DMS53 treated with DMSO at 0.1 percent for 48 hours (cell line): ENCODE results near the gene KREMEN2.
"Not testable (repeated sequence)": the region's sequence is repeated elsewhere in the genome, so short reads cannot be mapped to it uniquely, and the experiment has no call there.

Source experiments
- DNase-seq: peaks from one replicate; lab custom pipeline; 2025; ENCODE audit not compliant: unreplicated experiment; lab: John Stamatoyannopoulos, UW

Gene KREMEN2

GRCh38 chr16:2938206-2938605 lies 25.9 kb upstream of the KREMEN2 start:
- no peak for DNase-seq

DNA sequence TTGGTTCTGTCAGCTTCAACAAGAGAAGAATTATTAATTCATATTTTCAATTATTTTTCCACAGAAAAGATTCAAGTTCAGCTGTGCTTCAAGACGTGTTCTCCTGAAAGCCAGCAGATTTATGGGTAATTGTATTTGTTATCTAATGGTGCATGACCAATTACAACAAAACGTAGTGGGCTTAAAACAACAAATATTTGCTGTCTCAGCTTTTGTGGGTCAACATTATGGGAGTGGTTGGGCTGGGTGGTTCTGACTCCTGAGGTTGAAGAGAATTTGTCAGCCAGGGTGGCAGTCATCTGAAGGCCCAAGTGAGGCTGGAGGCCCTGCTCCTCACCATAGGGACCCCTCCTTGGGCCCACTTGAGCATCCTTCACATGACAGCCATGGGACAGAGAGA lies 24.1 kb upstream of the KREMEN2 start:
- DNase-seq, result no peak

- DNase-seq, result no peak
Measured at GRCh38 chr16:2942045-2942444, 22.0 kb upstream of the KREMEN2 start.

- not testable (repeated sequence) for DNase-seq
Measured at GRCh38 chr16:2943716-2944115, 20.4 kb upstream of the KREMEN2 start.

DNA sequence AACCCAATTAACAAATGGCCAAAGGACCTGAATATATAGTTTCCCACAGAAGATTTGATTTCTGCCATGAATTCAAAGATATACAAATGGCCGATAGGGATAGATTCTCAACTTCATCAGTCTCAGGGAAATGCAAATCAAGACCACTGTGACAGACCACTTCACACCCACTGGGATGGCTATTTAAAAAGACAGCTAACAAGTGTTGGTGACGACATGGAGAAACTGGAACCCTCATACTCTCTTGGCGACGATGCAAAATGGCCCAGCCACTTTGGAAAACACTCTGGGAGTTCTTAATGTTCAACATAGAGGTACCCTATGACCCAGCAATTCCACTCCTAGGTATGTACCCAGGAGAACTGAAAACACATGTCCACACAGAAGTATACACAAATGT lies 17.4 kb upstream of the KREMEN2 start:
- DNase-seq, result no peak

- DNase-seq, result no peak
Measured at GRCh38 chr16:2948807-2949704, 15.0 kb upstream of the KREMEN2 start.

DNA sequence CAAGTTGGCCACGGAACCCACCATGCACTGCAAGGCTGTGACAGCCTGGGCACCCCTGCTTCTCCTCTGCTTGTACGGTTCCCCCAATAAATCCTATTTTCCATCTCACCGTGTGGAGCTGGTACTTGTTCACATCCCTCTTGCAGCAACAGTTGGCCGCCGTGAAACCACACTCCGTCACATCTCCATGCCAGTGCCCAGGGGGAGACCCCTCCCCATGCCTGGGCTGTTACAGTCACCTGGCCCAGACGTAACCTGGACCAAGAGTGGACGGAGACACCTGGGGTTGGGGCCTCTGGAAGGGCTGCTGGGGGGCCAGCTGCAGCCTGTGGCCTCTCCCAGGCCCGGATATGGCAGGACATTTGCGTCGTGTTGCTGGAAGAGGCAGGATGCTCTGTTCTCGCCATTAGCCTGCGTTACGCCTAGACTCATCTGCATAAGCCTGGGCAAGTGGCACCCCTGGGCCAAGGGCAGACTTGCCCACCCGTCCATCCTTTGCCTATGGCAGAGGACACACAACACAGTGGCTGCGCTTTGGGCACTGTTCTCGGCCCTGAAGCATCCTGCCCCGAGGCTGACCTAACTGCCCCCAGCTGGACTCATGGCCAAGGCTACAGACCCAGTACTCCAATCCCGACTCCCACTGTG lies 14.2 kb upstream of the KREMEN2 start:
- no peak for DNase-seq

- DNase-seq, result no peak
Measured at GRCh38 chr16:2950353-2950724, 13.7 kb upstream of the KREMEN2 start.

GRCh38 chr16:2950773-2951172 lies 13.3 kb upstream of the KREMEN2 start:
- DNase-seq, result no peak

GRCh38 chr16:2952679-2953078 lies 11.4 kb upstream of the KREMEN2 start:
- no peak for DNase-seq

GRCh38 chr16:2953706-2954627 lies 10.1 kb upstream of the KREMEN2 start:
- DNase-seq, result peak; percentile 43

- DNase-seq, result peak; percentile 42
Measured at GRCh38 chr16:2954656-2955381, 9.3 kb upstream of the KREMEN2 start.

- DNase-seq, result no peak
Measured at GRCh38 chr16:2955438-2955778, 8.7 kb upstream of the KREMEN2 start.

DNA sequence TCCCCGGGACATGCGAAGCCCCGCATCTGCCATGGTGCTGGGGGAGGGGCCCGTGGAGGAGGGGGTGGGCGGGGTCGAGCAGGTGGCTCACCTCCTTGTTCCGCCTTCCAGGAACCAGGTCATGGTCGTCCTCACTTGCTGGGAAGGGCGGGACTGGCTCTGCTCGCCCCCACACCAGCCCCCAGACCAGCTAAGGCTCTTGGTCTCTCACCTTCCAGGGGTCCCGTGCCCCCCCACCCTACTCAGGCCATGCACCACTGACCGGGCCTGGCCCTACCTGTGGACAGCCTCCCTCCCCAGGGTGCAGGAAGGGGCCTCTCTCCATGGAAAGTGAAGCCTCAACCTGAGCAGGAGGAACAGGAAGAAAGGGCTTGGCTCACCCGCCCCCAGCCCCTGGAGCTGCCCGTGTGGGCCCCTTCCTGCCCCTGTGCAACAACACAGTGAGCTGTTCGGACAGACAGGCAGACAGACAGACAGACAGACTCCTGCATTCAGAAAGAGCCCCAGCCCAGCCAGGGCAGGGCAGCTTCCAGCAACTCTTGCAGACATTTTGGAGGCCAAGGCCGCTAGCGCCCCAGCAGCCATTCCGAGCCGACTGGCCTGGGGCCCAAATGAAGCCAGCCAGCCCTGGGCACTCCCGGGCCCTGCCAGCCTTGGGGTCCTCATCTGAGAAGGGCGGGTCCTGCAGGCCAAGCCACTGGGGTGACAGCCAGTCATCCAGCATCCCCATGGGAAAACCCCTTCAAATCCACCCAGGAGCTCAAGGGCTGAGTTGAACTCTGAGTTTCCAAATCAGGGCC lies 8.1 kb upstream of the KREMEN2 start:
- DNase-seq, result no peak

GRCh38 chr16:2956579-2956956 lies 7.5 kb upstream of the KREMEN2 start:
- DNase-seq, result no peak

GRCh38 chr16:2959206-2959605 lies 4.9 kb upstream of the KREMEN2 start:
- no peak for DNase-seq

DNA sequence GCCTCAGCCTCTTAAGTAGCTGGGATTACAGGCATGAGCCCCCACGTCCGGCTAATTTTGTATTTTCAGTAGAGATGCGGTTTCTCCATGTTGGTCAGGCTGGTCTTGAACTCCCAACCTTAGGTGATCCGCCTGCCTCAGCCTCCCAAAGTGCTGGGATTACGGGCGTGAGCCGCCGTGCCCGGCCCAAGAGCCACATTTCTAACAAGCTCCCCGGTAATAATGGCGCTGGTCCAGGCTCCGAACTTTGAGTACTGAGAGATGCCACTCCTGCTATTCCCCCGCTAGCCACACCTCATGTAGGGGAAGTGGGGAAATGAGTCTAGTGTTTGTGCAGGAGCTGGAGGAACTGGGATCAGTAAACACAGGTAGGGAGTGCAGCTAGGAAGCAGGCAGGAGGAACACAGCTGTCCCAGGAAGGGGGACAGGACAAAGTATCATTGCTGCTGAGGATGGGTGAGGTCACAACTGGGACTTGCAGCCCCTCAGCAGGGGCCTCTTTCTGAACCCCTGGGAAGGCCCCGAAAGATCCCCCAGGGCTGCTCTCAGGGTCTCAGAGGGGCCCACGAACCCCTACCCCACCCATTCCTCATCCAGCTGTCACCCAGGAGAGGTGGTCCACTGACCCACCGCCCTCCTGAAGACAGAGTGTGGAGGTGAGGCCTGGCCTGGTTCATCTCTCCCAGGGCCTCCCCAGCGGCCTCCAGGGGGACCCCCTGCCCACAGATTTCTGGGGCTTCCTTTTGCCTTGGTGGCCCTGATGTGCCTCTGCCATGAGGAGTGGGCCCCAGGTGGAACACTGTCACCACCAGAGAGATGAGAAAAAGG lies 3.7 kb upstream of the KREMEN2 start:
- DNase-seq, result no peak

DNA sequence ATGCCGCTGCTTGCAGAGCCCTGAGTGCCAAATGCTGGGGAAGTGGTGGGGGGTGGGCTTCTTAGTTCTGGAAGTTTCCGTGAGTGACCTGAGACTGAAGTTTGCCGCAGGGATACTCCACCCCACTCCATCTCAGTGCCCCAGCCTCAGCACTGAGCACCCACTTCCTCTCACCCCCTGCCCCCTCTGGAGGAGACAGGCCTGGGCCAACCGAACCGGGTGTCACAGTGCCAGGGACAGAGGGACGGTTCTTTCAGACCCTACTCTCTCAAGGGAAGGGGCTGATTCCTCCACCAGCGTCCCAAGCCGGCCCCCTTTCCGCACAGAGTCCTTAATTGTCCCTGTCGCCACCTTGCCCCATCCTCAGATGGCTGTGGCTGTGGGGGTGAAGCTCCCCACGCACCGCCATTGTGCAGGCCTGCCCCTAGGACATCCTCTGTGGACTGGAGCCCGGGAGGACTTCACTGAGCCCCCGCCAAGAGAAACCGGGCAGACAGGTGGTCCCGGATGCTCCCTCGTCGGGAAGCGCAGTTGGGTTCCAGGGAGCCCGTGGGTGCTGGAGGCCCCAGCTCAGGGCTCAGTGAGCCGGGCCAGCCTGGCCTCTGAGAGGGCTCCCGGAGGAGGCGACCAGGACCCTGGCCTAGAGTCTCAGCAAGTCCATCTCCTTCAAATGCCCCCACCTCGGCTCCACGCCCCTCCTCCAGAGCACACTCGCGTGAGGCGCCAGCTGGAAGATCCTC lies 1.6 kb upstream of the KREMEN2 start:
- DNase-seq, result no peak
